Epithelial cell of proximal tubule (primary cell): ENCODE measurements around the gene THOP1. TPM values are rescaled to one million over a fixed set of nuclear protein-coding genes. Genes with fewer than 3 reads are reported as not detected.
A peak's percentile ranks its signal among the peaks of the same experiment; 100 is the strongest.

ENCODE experiments used
- DNase-seq: peaks from one replicate; pipeline ENCODE4 v3.0.0-alpha.2; 2011; ENCODE audit warnings: low read depth
- H3K4me3 ChIP-seq: 2 replicates; pipeline ENCODE4 v1.5.1; 2011; ENCODE audit warnings: low read depth, mild to moderate bottlenecking, low read length
- total RNA-seq: library from RNA; depleted of rRNA; stranded (reverse); fragments of >200 nt; gene quantifications from 2 replicates; pipeline ENCODE4 v1.2.3, GENCODE V29; 2015
- TF ChIP-seq, protein P1 (sequence below): conservative IDR thresholded peaks from 2 replicates; pipeline ENCODE4 v1.5.1; 2012; ENCODE audit warnings: low read depth, mild to moderate bottlenecking, low read length

Gene THOP1
- total RNA-seq, 1 donor from 2014 or later: 148 TPM

DNA sequence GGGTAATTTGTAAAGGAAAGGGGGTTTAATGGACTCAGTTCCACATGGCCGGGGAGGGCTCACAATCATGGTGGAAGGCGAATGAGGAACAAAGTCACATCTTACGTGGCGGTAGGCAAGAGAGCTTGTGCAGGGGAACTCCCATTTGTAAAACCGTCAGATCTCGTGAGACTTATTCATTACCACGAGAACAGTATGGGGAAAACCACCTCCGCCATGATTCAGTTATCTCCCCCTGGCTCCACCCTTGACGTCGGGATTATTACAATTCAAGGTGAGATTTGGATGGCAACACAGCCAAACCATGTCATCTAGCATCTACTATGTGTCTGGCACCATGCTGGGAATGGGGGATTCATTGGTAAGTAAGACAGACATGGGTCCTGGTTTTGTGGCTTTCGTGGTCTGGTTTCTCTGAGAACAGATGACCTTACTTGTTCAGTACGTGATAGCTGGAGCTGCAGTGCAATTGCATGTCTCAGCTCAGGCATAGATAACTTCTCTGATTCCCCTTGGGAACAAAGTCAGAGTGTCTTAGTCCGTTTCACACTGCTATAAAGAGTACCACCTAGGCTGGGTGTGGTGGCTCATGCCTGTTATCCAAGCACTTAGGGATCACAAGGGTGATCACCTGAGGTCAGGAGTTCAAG lies 42.7 kb downstream of the THOP1 start:
- TF ChIP-seq, protein P1, sequence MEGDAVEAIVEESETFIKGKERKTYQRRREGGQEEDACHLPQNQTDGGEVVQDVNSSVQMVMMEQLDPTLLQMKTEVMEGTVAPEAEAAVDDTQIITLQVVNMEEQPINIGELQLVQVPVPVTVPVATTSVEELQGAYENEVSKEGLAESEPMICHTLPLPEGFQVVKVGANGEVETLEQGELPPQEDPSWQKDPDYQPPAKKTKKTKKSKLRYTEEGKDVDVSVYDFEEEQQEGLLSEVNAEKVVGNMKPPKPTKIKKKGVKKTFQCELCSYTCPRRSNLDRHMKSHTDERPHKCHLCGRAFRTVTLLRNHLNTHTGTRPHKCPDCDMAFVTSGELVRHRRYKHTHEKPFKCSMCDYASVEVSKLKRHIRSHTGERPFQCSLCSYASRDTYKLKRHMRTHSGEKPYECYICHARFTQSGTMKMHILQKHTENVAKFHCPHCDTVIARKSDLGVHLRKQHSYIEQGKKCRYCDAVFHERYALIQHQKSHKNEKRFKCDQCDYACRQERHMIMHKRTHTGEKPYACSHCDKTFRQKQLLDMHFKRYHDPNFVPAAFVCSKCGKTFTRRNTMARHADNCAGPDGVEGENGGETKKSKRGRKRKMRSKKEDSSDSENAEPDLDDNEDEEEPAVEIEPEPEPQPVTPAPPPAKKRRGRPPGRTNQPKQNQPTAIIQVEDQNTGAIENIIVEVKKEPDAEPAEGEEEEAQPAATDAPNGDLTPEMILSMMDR: no peak

DNA sequence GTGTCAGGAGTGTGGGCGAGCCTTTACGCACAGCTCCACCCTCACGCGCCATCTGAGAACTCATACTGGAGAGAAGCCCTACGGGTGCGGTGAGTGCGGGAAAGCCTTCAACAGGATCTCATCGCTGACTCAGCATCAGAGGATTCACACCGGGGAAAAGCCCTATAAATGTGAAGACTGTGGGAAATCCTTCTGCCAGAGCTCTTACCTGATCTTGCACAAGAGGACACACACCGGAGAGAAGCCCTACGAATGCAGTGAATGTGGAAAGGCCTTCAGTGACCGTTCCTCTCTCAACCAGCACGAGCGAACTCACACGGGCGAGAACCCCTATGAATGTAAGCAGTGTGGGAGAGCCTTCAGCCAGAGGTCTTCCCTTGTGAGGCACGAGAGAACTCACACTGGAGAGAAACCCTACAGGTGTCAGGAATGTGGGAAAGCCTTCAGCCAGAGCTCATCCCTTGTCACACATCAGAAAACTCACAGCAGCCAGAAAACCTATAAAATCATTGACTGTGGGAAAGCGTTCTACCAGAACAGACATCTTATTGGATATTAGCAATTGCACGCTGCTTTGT lies 49.1 kb downstream of the THOP1 start:
- TF ChIP-seq, protein P1: no peak
- DNase-seq: no peak
- no peak overlapping the region for H3K4me3 ChIP-seq

More for the DNA sequence above, 42.7 kb downstream of the THOP1 start:
- no peak overlapping the region for H3K4me3 ChIP-seq
- no peak for DNase-seq

DNA sequence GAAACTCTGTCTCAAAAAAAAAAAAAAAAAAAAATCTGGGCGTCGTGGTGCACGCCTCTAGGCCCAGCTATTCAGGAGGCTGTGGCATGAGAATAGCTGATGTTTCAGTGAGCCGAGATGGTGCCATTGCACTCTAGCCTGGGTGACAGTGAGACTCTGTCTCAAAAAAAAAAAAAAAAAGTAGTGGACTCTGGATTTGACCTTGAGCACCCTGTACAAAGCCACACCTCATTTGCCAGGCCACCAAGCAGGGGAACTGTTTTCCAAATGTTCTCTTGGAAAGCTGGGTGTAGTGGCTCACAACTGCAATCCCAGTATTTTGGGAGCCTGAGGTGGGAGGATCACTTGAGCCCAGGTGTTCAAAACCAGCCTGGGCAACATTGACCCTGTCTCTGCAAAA lies 52.1 kb downstream of the THOP1 start:
- TF ChIP-seq, protein P1: no peak
- DNase-seq: no peak
- H3K4me3 ChIP-seq: no peak overlapping the region

DNA sequence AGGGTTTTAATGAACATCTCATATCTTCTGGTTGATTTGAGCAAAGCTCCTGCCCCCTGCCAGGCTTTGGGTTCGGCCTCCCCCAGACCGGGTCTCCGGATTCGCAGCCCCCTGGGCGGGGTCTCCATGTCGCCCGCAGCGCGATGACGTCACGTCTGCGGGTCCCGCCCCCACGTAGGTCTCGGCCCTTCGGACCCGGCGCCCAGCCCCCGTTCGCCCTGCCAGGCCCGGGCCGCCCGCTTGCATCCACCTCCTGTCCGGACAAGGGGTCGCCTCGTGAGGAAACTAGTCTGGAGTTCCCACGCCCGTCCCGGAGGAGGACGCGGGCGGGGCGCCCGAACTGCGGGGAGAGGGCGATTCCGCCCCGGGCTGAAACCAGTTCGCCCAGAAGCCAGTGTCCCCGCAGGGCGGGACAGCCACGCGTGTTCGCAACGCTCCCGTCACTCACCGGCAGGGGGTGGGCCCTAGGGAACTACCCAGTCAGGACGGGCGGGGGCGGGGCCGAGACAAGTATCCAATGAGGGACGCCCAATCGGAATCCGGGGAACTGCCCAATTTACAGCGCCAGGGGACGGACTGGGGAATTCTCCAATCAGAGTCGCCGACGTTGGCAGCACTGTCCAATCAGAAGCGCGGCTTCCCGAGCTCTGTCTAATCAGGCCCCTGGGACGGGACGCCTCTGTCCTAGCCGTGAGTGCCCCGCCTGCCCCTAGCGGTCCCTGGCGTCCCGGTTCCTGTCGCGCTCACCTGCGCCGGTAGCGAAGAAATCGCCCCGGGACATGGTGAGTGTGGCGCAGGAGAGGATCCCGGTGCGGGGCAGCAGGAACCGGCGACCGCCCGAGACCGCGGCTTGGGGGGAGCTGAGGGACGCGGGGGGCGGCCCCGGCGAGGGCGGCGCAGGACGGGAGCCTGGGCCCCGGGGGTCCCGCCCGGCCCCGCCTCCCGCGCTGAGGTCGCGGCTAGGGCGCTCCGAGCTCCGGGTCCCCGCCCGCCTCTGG lies 55.8 kb downstream of the THOP1 start, which contains the start of gene ZNF555:
ZNF555 (plus strand) TSS at position 682 of the 998 bp plus-strand sequence; CDS start at position 780, 98 bp downstream.
- TF ChIP-seq, protein P1: peak; percentile 40
- peak; percentile 88 for DNase-seq
- peak within 1 kb of the TSS; percentile 89 for H3K4me3 ChIP-seq

DNA sequence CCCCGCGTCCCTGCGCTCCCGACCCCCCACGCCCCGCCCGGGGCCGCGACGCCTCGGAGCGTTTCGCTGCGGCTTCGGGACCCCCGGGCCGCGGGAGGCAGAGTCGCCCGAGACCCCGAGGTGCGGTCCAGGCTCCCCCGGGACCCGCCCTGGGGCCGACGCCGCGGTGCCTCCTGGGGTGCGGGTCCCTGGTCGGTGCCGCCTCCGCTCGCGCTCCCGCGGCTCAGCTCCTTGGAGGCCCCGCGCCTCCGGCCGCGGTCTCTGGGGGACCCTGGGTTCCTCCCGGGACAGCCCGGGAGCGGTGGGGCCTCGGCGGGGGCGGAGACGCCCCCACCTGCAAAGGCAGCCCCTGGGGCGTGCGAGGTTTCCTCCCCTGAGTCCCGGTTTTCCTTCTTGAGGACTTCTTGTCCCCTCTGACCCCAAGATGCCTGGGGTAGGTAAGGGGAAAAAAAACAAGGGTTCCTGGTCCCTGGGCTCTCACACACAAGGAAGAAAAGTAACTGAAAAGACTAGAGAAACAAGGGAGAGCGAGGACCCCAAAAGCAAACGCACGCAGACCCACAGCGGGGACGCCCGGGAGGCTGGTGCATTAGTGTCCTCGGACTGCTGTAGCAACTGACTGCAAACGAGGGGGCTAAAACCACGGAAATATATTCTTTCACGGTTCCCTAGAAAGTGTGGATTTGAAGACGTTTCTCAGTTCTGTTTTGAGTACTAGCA lies 56.7 kb downstream of the THOP1 start:
- H3K4me3 ChIP-seq: peak overlapping the region; percentile 89
- no peak for DNase-seq
- TF ChIP-seq, protein P1: no peak

DNA sequence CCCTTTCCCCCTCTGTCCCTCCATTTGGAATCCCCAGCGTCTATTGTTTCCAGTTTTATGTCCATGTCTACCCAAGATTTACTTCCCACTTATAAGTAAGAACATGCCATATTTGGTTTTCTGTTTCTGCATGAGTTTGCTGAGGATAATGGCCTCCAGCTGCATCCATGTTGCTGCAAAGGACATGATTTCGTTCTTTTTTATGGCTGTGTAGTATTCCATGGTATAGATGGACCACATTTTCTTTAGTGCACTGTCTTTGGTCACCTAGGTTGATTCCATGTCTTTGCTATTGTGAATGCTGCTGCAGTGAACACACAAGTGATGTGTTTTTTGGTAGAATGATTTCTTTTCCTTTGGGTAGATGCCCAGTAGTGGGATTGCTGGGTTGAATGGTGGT lies 59.8 kb downstream of the THOP1 start:
- no peak overlapping the region for H3K4me3 ChIP-seq
- TF ChIP-seq, protein P1: no peak
- no peak for DNase-seq
